SU-DHL-6 (cell line): ENCODE results near the gene HSPA13.
A peak's percentile ranks its signal among the peaks of the same experiment; 100 is the strongest.

Experiments used
- EZH2phosphoT487 ChIP-seq: fragments of 200-600 bp; sonication (generic), shearing (Covaris generic); conservative IDR thresholded peaks from 2 replicates; pipeline ENCODE4 v1.6.1; 2018; ENCODE audit warnings: mild to moderate bottlenecking, antibody characterized with exemption, low read length, moderate library complexity, mixed read lengths
- TF ChIP-seq, protein P1 (sequence below): fragments of 200-600 bp; sonication (generic); IDR thresholded peaks from one replicate; pipeline ENCODE4 v1.5.1; 2017; ENCODE audit warnings: antibody characterized with exemption, mild to moderate bottlenecking, low read length, moderate library complexity; ENCODE audit not compliant: insufficient read depth, poor library complexity, severe bottlenecking

DNA sequence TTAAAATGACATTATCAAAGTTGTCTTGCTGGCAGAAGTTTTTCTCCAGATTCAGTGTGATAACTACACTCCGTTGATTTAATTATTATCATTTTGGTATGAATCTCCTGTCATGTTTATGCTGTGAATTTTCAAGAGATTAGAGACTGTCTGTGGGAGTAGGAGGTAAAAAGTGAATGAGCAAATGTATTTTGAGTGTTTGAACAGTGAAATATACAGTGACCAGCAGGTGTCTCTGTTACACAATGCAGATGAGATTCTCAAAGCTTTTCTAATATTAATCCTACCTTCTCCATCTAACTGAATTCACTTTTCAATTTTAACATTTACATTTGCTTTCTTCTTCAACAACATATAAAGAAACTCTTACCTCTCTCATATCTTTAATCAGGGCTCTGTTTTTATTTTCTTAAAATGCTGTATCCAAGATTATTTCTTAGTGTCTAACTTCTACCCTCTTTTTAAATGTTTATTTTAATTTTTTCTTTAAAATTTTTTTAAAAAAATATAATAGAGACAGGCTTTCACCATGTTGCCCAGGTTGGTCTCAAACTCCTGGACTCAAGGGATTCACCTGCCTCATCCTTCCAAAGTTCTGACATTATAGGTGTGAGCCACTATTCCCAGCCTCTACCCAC, 20.9 kb upstream of the HSPA13 start:
- TF ChIP-seq, protein P1, sequence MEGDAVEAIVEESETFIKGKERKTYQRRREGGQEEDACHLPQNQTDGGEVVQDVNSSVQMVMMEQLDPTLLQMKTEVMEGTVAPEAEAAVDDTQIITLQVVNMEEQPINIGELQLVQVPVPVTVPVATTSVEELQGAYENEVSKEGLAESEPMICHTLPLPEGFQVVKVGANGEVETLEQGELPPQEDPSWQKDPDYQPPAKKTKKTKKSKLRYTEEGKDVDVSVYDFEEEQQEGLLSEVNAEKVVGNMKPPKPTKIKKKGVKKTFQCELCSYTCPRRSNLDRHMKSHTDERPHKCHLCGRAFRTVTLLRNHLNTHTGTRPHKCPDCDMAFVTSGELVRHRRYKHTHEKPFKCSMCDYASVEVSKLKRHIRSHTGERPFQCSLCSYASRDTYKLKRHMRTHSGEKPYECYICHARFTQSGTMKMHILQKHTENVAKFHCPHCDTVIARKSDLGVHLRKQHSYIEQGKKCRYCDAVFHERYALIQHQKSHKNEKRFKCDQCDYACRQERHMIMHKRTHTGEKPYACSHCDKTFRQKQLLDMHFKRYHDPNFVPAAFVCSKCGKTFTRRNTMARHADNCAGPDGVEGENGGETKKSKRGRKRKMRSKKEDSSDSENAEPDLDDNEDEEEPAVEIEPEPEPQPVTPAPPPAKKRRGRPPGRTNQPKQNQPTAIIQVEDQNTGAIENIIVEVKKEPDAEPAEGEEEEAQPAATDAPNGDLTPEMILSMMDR: peak; percentile 58
- no peak for TF ChIP-seq EZH2phosphoT487
